Measurements from ENCODE around the gene FHL3.
A peak's percentile ranks its signal among the peaks of the same experiment; 100 is the strongest.
"Not testable (repeated sequence)": the region's sequence is repeated elsewhere in the genome, so short reads cannot be mapped to it uniquely, and the experiment has no call there.

FHL3 gene

DNA sequence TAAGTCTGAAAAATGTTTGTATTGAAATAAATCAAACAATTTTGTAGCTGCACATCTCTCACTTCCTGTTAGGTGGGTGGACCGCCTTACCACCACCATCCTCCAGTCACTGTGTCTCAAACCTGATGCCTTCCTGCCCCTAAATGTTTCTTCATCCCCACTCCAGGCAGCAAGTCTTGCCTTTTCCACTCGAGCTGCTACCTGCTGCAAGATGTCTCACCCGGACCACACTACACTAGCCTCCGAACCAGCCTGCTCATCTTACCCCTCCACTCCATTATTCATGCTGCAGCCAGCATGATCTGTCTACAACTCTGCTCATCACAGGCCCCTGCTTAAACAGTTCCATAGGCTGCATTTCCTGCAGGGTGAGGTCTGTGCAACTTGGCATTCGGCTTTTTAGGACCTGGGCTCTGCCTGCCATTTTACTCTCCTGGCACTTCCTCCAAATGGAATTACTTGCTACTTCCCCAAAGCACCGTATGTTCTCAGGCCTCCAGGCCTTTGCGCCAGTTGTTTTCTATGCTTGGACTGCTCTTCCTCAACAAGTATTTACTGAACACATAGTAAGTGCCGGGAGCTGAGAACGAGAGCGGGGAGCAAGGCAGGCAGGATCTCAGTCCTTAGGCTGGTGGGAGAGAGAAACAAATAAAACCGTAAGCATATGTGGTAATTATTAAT is 10.3 kb downstream of the FHL3 start:
- no peak for TF ChIP-seq CTCF (conservative IDR thresholded peaks at IDR 0.05; ENCODE audit: low read depth, low read length)
- peak overlapping the region; percentile 54 for H3K4me3 ChIP-seq (ENCODE audit: low read length)
- DNase-seq (ENCODE audit: low read depth), result no peak

DNA sequence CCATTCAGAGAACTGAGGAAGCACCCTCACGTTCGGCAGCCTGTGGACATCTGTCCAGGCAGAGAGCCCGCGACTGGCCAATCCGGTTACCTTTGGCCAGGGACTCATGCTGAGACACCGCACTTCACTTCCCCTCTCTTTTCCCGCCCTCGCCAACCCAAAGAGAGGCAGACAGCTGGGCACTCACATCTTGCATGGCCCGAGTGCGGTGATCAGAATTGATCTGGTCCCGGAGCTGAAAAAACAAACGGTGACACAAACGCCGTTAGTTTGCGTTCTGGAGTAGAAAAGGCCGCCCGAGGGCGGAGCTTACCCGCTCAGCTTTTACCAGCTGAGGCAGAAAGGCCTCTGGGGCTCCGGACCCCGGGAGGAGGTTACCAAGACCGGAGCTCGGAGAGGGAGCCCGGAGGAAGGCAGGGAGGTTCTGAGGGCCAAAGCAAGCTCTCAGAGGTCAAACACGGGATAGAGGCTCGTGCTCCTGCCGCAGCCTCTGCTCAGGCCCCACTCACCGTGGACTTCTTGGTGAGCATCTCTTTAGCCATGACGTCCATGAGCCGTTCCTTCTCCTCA is 15.9 kb downstream of the FHL3 start:
- no peak for DNase-seq (ENCODE audit: low read depth)
- no peak for TF ChIP-seq CTCF (conservative IDR thresholded peaks at IDR 0.05; ENCODE audit: low read depth, low read length)
- peak overlapping the region; percentile 99 for H3K4me3 ChIP-seq (ENCODE audit: low read length)

GRCh38 chr1:37987679-37988078 is 17.6 kb downstream of the FHL3 start:
- DNase-seq (ENCODE audit: low read depth), result no peak
- no peak overlapping the region for H3K4me3 ChIP-seq (ENCODE audit: low read length)
- no peak for TF ChIP-seq CTCF (conservative IDR thresholded peaks at IDR 0.05; ENCODE audit: low read depth, low read length)

DNA sequence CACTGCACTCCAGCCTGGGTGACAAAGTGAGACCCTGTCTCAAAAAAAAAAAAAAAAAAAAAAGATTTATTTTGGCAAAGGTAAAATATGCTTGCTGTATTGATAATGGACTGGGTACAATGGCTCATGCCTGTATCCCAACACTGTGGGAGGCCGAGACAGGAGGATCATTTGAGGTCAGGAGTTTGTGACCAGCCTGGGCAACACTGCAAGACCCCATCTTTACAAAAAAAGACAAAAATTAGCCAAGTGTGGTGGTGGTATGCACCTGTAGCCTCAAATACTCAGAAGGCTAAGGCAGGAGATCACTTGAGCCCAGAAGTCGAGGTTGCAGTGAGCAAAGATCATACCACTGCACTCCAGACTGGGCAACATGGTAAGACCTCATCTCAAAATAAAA is 21.8 kb downstream of the FHL3 start:
- no peak for DNase-seq (ENCODE audit: low read depth)
- H3K4me3 ChIP-seq (ENCODE audit: low read length), result no peak overlapping the region
- no peak for TF ChIP-seq CTCF (conservative IDR thresholded peaks at IDR 0.05; ENCODE audit: low read depth, low read length)

GRCh38 chr1:37978541-37978940 is 26.8 kb downstream of the FHL3 start:
- TF ChIP-seq CTCF (conservative IDR thresholded peaks at IDR 0.05; ENCODE audit: low read depth, low read length), result no peak
- no peak overlapping the region for H3K4me3 ChIP-seq (ENCODE audit: low read length)
- DNase-seq (ENCODE audit: low read depth), result no peak

GRCh38 chr1:37975083-37975482 is 30.2 kb downstream of the FHL3 start:
- not testable (repeated sequence) for DNase-seq (ENCODE audit: low read depth); H3K4me3 ChIP-seq (ENCODE audit: low read length)
- peak; percentile 69 for TF ChIP-seq CTCF (conservative IDR thresholded peaks at IDR 0.05; ENCODE audit: low read depth, low read length)

DNA sequence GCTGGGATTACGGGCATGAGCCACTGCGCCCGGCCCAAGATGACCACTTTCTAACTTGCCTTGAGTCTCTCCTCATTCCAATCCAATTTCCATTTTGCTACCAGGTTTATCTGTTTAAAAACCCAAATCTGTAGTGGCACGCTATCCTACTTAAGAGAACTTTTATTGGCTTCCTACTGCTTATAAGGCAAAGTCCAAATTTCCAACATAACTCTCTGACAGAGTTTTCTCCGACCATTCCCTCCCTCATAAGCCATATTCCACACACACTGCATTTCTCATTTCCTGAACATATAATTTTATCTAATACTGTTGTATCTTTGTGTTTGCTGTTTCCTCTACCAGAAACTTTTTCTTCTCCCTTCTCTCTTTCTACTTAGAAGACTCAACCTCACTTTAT is 30.7 kb downstream of the FHL3 start:
- TF ChIP-seq CTCF (conservative IDR thresholded peaks at IDR 0.05; ENCODE audit: low read depth, low read length), result no peak
- DNase-seq (ENCODE audit: low read depth), result no peak
- no peak overlapping the region for H3K4me3 ChIP-seq (ENCODE audit: low read length)

DNA sequence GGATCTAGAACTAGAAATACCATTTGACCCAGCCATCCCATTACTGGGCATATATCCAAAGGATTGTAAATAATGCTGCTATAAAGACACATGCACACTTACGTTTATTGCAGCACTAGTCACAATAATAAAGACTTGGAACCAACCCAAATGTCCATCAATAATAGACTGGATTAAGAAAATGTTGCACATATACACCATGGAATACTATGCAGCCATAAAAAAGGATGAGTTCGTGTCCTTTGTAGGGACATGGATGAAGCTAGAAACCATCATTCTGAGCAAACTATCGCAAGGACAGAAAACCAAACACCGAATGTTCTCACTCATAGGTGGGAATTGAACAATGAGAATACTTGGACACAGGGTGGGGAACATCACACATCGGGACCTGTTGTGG is 31.6 kb downstream of the FHL3 start:
- not testable (repeated sequence) for DNase-seq (ENCODE audit: low read depth); H3K4me3 ChIP-seq (ENCODE audit: low read length)

Data from retinal pigment epithelial cell (primary cell).